ENCODE results near the gene SLIT3. TPM values are rescaled to one million over a fixed set of nuclear protein-coding genes. Genes with fewer than 3 reads are reported as not detected.

Gene SLIT3
- total and polyA plus RNA-seq, 9 of the 15 experiments (the other 6 are each of a cell fraction or from before 2014, with no cell fraction given), result 0.01 to 0.04 TPM; not detected in 7

DNA sequence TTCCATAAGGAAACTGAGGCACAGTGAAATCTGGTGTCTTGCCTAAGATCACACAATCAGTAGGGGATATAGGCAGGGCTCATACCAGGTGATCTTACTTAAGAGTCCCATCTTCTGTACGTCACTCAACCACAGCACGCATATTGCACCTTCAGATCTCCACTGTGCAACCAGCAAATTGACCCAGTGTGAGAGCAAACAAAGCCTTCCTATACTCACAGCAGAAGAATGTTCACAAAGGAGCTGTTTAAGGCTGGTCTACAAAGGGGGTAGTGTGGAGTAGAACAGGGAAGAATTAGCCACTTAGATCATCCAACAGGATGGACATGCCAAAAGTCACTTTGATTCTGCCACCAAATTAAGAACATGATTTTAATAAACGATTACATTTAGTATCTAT lies 305.9 kb downstream of the SLIT3 start:
- POLR2A ChIA-PET, result no interaction called here
- H3K4me1 ChIP-seq (replicated peaks in 1 of 2; ENCODE audit: control insufficient read depth in 2 of 2, insufficient read depth in 2 of 2, low read length in 2 of 2), result no peaks in the 10 kb centered on the region
- BruUV-seq (replicated peaks), result no TSS peak
- no peaks in the 10 kb centered on the region for H3K9me1 ChIP-seq (ENCODE audit: control insufficient read depth, insufficient read depth, low read length)
- CTCF ChIA-PET (ENCODE audit: low intra/inter-chr PET ratio), result no interaction called here
- no peak overlapping the region for H3K4me3 ChIP-seq
- TF ChIP-seq RUNX1 (IDR thresholded peaks at IDR 0.05; ENCODE audit: low read depth) (no peak), SAFB2 (IDR thresholded peaks at IDR 0.05; ENCODE audit: borderline replicate concordance, low read depth, low read length, severe bottlenecking) (no peak), SLC30A9 (CRISPR knock-in tag; IDR thresholded peaks at IDR 0.05) (no peak), CREM (IDR thresholded peaks at IDR 0.05; ENCODE audit: low read depth) (no peak), CBX5 (IDR thresholded peaks at IDR 0.05; ENCODE audit: borderline replicate concordance, low read depth) (no peak), DNMT1 (IDR thresholded peaks at IDR 0.05) (no peak), ZNF764 (CRISPR knock-in tag; IDR thresholded peaks at IDR 0.05; ENCODE audit: low read depth) (no peak), MXI1 (IDR thresholded peaks at IDR 0.05; ENCODE audit: low read depth, low read length) (no peak), NFYB (IDR thresholded peaks at IDR 0.05; ENCODE audit: extremely low read depth, insufficient read length) (no peak), HSF4 (CRISPR knock-in tag; IDR thresholded peaks at IDR 0.05; ENCODE audit: borderline replicate concordance) (no peak), TBL1XR1 (IDR thresholded peaks at IDR 0.05; ENCODE audit: low read length in 2 of 2) (no peak), POLR2H (tag; IDR thresholded peaks at IDR 0.05; ENCODE audit: low read depth) (no peak)
- TF ChIP-seq, protein P1, sequence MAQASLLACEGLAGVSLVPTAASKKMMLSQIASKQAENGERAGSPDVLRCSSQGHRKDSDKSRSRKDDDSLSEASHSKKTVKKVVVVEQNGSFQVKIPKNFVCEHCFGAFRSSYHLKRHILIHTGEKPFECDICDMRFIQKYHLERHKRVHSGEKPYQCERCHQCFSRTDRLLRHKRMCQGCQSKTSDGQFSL (CRISPR knock-in tag; IDR thresholded peaks at IDR 0.05), result no peak
- TF ChIP-seq, protein P1 (tag; IDR thresholded peaks at IDR 0.05), result no peak
- TF ChIP-seq, protein P2, sequence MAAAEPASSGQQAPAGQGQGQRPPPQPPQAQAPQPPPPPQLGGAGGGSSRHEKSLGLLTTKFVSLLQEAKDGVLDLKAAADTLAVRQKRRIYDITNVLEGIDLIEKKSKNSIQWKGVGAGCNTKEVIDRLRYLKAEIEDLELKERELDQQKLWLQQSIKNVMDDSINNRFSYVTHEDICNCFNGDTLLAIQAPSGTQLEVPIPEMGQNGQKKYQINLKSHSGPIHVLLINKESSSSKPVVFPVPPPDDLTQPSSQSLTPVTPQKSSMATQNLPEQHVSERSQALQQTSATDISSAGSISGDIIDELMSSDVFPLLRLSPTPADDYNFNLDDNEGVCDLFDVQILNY (CRISPR knock-in tag; IDR thresholded peaks at IDR 0.05), result no peak
- TF ChIP-seq, protein P3, sequence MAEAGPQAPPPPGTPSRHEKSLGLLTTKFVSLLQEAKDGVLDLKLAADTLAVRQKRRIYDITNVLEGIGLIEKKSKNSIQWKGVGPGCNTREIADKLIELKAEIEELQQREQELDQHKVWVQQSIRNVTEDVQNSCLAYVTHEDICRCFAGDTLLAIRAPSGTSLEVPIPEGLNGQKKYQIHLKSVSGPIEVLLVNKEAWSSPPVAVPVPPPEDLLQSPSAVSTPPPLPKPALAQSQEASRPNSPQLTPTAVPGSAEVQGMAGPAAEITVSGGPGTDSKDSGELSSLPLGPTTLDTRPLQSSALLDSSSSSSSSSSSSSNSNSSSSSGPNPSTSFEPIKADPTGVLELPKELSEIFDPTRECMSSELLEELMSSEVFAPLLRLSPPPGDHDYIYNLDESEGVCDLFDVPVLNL (CRISPR knock-in tag; IDR thresholded peaks at IDR 0.05; ENCODE audit: low read depth), result no peak
- no peaks in the 10 kb centered on the region; the same call in 1 of the 2 replicates for H4K20me1 ChIP-seq (replicated peaks; ENCODE audit: control insufficient read depth, insufficient read depth, low read length)
- no peak overlapping the region for H2AFZ ChIP-seq (ENCODE audit: low read depth, low read length)
- H3K27ac ChIP-seq (ENCODE audit: extremely low read depth, low read depth, low read length), result no peak overlapping the region
- ATAC-seq (no peak), DNase-seq (ENCODE audit: extremely low read depth in 1 of 4, low spot score in 3 of 4) (no peak), FAIRE-seq (no peak)
- H3K27me3 ChIP-seq (ENCODE audit: control insufficient read depth in 2 of 2, insufficient read depth in 2 of 2, low read length in 2 of 2), result peaks cover 0 to 18% of the 10 kb centered on the region in 2 experiments; a peak in 2 of 5 replicates
- H3K9me3 ChIP-seq (replicated peaks; ENCODE audit: control insufficient read depth, insufficient read depth, low read depth, low read length), result no peaks in the 10 kb centered on the region
- in situ Hi-C loops (cut with MboI) (loop anchor here (25.0 kb wide), 1 partner anchor 1217 kb away; no protein-coding TSS in a partner anchor), intact Hi-C loops (cut with micrococcal nuclease) (no loop called here)
- no peaks in the 10 kb centered on the region for H3K79me2 ChIP-seq (ENCODE audit: control insufficient read depth, insufficient read depth, low read length)
- 2% methylated on average over 3 of the region's 3 CpGs for WGBS (ENCODE audit: insufficient coverage, low coverage, missing lambda C conversion rate)
- H3K4me2 ChIP-seq (ENCODE audit: insufficient read depth, low read length), result no peak overlapping the region
- no peaks in the 10 kb centered on the region for H3K36me3 ChIP-seq (ENCODE audit: control insufficient read depth, insufficient read depth, low read length)
- H3K9ac ChIP-seq (ENCODE audit: insufficient read depth in 1 of 2, low read depth in 2 of 2, low read length in 2 of 2), result no peak overlapping the region
